GM12873 (cell line): ENCODE data around the gene NAGK.
A peak's percentile ranks its signal among the peaks of the same experiment; 100 is the strongest.

Source experiments
- TF ChIP-seq, protein P1 (sequence below): IDR thresholded peaks from 2 replicates; pipeline ENCODE4 v1.5.1; 2012; ENCODE audit warnings: low read depth, mild to moderate bottlenecking, moderate library complexity, low read length, control low read depth; ENCODE audit not compliant: insufficient read depth; ENCODE audit errors: missing control alignments

NAGK gene

DNA sequence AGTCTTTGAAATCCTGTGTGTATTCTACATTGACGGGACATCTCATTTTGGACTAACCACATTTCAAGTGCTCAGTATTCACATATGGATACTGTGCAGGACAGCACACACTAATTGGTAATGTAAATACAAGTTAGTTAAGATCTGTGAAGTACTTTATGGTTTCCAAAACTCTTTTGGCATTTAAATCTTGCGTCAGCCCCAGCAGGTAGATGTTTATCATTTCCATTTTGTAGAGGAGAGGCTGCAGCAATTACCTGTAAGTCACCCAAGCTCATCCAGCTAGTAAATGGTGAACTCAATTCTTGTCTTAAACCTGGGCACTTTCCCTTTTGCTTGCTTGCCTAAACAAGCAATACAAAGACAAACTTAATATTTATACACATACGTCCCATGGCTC lies 1.6 kb upstream of the NAGK start:
- TF ChIP-seq, protein P1, sequence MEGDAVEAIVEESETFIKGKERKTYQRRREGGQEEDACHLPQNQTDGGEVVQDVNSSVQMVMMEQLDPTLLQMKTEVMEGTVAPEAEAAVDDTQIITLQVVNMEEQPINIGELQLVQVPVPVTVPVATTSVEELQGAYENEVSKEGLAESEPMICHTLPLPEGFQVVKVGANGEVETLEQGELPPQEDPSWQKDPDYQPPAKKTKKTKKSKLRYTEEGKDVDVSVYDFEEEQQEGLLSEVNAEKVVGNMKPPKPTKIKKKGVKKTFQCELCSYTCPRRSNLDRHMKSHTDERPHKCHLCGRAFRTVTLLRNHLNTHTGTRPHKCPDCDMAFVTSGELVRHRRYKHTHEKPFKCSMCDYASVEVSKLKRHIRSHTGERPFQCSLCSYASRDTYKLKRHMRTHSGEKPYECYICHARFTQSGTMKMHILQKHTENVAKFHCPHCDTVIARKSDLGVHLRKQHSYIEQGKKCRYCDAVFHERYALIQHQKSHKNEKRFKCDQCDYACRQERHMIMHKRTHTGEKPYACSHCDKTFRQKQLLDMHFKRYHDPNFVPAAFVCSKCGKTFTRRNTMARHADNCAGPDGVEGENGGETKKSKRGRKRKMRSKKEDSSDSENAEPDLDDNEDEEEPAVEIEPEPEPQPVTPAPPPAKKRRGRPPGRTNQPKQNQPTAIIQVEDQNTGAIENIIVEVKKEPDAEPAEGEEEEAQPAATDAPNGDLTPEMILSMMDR = no peak

DNA sequence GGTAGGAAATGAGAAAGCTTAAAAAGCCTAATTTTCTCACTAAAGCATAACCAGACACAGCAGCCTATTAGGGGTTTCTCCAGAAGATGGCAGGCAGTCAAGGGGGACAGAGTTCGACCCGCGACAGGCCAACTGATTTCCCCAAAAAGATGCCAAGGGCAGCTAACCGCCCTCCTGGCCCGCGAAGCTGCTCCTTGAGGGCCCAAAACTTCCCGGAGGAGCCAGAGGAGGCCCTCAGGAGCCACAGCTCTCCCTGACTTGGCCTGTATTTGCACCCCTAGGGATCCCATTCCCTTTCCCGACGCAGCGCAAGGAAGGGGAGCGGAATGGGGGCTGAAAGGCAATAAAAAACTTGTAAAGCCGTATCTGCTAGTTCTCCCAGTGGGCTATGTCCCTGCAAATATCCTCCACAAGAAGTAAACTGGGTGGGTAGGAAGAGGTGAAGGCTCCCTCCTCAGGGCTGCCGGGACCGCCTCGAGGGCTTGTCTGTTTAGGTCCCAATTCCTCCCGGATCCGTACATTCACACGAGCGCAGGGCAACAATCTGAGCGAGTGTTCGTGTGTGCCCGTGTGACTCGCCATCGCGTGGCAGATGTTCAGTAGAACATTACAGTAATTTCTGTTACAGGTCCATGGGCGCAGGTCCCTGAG lies 756 bp upstream of the NAGK start:
- TF ChIP-seq, protein P1 = no peak

DNA sequence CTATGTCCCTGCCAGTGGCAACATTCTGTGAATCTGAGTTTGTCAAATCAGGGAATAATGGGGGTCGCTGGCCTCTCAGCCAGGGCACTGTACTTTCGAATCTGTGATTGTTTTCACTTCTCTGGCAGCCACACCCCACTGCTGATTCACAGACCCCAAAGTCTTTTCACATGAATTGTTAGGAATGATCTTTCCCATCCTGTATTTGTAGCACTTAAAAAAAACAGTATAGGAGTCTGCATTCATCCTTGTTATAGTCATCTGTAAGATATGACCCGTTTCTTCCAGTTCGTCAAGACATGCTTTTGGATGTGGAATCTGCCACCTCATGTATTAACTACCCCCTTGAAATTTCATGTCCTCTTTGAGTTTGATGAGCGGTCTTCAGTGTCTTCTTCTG lies 928 bp downstream of the NAGK start:
- TF ChIP-seq, protein P1 = no peak

DNA sequence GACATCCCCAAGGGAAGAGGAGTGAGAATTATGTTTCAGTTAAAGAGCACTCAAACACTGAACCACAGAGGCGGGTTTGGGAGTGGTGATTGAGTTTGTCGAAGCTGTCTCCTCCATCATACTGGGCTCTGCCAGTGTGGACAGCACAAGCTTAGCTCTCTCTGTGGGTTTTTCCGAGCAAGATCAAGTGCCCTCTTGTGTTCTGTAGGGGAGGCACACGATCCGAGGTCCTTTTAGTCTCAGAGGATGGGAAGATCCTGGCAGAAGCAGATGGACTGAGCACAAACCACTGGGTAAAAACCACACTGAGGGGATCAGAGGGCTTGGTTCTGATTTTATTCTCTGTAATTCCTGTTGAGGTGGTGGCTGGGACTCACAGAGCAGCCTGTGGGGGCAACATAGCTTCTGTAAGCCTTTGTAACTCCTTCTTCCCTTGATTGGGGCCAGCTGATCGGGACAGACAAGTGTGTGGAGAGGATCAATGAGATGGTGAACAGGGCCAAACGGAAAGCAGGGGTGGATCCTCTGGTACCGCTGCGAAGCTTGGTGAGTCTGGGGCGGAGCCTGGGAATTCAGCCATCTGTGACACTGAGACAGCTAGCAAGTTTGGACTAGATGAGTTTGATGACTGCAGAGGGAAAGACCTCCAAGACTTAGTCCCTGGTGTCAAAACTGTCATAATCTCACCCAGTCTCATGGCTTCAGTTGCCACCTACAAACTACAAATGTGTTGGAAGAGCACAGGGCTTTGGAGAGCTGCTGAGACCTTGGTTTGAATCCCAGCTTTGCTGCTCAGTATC lies 2.0 kb downstream of the NAGK start:
- TF ChIP-seq, protein P1 = peak; percentile 39

DNA sequence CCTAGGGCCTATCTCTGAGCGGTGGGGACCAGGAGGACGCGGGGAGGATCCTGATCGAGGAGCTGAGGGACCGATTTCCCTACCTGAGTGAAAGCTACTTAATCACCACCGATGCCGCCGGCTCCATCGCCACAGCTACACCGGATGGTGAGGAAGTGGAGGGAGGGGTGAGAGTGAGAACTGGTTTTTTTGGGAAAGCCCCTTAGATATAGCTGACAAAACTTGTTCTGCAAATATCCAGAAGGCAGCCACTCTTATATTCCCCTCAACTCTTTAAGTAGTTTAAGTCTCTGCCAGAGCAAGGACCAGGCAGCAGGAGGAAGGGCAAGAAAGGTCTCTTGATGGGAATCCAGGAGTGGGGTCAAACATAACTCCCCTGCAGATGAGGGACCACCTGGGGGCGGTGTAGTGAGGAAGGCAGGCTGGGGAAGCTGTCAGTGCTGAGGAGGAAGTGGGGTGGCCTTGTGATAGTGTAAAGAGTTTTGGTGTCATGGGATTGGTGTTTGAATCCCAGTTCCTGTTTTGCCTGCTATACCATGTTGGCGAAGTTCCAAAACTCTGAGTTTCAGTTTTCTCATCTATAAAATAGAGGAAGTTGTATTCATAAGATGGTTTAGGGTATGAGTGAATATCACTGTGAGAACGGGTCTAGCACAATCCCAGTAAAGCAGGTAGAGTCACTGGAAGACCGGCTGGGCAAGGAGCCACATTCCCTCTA lies 3.4 kb downstream of the NAGK start:
- TF ChIP-seq, protein P1 = peak; percentile 54

DNA sequence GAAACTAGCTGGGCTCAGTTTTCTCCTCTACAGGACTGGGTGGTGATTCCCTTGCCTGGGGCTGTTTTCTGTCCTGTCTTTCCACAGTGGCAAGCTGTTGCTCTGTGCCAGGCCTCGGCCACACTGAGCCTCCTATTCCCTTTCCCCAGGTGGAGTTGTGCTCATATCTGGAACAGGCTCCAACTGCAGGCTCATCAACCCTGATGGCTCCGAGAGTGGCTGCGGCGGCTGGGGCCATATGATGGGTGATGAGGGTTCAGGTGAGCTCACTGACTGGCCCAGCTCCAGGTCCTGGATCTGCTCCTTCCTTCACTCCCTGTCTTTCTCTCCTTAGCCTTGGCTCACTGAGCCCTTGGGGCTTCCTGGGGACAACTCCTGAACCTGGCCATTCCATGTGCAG lies 4.0 kb downstream of the NAGK start:
- TF ChIP-seq, protein P1 = no peak

DNA sequence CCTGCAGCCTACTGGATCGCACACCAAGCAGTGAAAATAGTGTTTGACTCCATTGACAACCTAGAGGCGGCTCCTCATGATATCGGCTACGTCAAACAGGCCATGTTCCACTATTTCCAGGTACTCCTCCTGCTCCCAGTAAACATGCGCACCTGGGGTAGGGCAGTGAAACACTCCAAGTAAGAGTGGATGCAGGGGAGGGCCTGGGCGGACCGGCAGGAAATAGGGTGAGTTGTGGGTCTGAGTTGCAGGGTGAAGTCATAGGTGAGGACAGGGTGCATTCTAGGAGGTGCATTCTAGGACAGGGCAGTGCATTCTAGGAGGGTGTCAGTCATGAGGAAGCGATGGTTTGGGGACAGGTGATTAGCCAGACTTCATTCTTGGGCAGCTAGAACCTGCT lies 5.0 kb downstream of the NAGK start:
- TF ChIP-seq, protein P1 = no peak
